HG02642 (cell line): ENCODE data around the gene DOCK1.
"Not testable (repeated sequence)": the region's sequence is repeated elsewhere in the genome, so short reads cannot be mapped to it uniquely, and the experiment has no call there.

ENCODE experiments used
- ATAC-seq: cut with Tn5 transposase; IDR thresholded peaks from one replicate; pipeline ENCODE4 v1.9.1; 2021; ENCODE audit warnings: mild to moderate bottlenecking; ENCODE audit not compliant: unreplicated experiment, poor library complexity

DOCK1 gene

DNA sequence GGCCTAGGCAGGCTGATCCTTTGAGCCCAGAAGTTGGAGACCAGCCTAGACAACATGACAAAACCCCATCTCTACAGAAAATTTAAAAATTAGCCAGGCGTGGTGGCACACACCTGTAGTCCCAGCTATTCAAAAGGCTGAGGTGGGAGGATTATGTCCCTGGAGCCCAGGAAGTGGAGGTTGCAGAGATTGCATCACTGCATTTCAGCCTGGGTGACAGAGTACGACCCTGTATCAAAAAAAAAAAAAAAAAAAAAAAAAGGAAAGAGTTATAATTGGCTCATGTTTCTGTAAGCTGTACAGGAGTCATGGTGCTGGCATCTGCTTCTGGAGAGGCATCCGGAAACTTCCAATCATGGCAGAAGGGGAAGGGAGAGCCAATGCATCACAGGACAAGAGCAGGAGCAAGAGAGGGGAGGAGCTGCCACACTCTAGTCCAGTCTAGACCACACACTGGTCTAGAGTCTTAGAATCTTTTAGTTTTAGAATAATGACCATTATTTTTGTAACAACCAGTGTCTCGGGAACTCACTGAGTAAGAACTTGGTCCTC, 16.8 kb downstream of the DOCK1 start:
- ATAC-seq = no peak

GRCh38 chr10:126924180-126924914, 19.1 kb downstream of the DOCK1 start:
- ATAC-seq = no peak

- no peak for ATAC-seq
These were observed 19.7 kb downstream of the DOCK1 start for GRCh38 chr10:126924915-126925300.

DNA sequence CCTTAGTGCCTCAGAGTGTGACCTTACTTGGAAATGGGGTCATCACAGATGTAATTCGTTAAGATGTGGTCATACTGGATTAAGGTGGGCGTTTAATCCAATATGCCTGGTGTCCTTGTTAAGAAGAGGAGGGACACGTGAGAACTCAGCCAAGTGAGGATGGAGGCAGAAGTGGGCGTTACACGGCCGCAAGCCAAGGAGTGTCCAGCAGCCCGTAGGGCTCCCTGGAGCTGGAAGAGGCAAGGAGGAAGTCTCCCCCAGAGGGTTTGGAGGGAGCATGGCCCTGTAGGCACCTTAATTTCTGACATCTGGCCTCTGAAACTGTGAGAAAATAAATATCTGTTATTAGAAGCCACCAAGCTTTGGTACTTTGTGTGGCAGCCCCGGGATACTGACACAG, 21.3 kb downstream of the DOCK1 start:
- ATAC-seq = no peak

DNA sequence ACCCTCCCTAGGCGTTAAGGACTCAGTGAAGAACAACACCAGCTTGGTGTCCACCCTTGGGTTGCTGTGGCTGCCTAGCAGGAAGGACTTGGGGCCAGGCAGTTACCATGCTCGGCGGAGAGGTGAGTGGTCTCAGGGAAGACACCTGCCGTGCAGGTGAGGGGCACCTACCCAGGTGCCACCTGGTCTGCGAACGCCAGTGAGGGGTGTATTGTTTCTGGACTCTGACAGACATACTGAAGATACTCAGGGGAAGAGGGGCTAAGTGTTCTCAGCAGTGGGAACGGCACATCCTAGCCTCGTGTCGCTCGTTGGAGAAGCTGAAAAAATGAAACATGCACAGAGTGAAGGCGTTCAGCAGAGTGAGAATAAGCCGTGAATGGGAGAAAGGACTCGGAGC, 22.6 kb downstream of the DOCK1 start:
- ATAC-seq = no peak

DNA sequence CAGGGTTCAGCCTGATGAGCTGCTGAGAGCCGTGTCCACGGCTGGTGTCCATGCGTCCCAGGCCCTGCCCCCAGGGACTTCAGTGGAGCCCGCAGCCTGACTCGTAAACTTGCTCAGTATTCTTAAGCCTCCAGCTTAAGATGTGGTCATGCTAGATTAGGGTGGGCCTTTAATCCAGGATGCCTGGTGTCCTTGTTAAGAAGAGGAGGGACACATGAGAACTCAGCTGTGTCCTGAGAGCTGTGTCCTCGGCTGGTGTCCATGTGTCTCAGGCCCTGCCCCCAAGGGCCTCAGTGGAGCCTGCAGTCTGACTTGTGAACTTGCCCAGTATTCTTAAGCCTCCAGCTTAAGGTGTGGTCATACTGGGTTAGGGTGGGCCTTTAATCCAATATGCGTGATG, 23.0 kb downstream of the DOCK1 start:
- ATAC-seq = no peak

DNA sequence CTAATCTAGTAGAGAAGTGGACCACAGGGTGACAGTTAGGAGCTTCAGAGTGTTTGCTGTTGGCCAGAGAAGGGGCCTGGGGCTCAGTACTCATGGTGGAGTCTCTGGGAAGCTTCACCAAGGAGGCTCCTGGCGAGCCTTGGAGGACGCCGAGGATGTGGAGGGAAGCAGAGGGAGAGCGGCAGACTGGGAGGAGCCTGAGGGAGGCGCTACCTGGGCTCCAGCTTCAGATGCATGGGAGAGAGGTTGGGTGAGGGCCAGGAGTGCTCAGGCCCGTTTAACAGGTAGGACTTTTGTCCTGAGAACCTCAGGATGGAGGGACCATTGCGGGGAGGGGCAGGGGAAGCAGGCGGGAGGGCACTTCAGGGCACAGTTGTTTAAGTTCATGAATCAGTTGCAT, 24.2 kb downstream of the DOCK1 start:
- ATAC-seq = no peak

DNA sequence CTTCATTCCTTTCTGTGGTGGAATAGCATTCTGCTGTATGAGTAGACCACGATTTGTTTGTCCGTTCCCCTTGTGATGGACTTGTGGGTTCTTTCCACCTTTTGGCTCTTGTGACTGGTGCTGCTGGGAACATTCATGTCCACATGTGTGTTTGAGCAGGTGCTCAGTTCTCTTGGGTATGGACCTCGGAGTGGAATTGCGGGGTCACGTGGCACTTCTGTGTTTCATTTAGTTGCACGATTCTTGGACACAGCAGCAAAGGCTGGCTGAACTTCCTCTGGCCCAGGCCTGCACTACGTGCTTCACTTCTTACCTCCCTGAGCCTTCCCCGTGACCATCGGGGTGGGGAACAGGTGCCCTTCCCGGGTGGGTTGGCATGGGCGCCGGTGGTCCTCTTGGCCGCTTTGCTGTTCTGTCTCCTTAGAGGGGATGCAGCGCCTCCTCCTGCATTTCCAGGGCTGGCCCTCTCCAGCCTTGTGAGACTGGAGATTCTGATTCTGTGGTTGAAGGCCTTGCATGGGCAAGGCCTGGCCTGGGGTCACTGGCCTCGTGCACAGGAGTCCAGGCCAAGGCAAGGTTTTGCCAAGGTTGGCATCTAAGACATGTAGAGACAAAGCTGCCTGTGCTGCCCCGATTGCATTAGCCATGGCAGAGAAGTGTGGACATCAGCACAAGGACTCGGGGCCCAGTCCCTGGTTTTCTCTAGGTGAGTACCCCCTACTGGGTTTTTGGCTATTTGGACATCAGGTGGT, 25.1 kb downstream of the DOCK1 start:
- ATAC-seq = no peak

DNA sequence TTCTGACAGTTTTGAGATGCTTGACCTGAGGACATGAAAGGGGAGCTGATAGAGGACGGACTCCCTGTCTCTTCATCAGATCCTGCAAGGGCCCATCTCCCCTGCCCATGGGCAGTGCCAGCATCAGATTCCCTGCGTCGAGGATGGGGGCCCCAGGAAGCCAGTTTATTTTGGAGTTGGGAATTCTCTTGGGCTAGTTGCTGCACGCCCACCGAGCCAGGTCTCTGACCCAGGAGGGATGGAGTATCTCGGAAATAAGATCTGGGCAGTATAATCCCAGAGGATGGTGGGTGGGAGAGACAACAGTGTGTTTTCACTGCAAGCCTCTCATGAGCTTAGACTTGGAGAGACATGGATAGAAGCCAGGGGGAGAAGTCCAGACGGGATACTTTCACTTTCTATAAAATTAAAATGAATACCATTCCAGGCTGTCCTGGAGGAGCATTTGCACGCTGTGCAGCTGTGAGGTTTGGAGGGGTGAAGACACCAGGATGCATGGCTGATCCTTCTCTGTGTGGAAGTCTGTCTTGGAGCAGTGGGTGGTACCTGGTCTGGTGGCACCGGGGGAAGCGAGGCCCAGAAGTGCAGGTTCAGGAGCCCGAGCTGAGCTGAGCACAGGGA, 25.8 kb downstream of the DOCK1 start:
- no peak for ATAC-seq

DNA sequence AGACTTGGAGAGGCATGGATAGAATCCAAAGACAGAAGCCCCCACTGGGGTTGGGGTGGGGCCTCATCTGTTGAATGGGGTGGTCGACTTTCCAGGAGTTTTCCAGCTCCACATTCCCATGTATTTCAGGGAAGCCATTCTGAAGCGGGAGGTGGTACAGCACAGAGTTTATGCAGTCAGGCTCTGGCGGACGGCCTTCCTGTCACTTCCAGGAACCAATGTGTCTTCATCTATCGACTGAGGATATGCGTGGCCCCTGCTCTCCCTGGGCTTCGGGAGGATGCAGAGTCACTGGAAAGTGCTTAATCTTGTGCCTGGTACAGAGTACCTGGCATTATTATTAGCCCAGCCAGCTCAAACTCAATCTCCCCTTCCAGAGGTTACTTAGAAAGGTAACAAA, 26.3 kb downstream of the DOCK1 start:
- ATAC-seq = no peak

- ATAC-seq = no peak
These were observed 27.3 kb downstream of the DOCK1 start for GRCh38 chr10:126932516-126932915.

DNA sequence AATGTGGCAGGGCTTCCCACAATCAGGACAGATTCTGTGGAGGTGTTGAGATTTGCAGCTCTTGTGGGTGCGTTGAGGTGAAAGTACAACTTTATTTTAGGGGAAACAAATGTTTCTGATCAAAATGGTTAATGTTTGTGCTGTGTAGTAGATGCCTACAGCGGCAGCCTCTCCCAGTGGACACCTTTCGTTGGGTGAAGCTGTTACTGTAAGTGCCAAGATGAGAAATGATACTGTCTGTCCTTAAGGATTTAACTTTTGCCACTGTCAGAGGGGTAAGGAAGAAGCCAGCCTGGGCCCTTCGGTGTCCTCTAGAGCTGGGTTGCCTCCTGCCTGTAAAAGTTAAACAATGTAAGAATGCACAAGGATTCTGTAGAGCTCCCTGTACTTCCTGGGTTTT, 27.9 kb downstream of the DOCK1 start:
- ATAC-seq = no peak

GRCh38 chr10:126935263-126935946, 30.2 kb downstream of the DOCK1 start:
- no peak for ATAC-seq

- no peak for ATAC-seq
These were observed 31.8 kb downstream of the DOCK1 start for GRCh38 chr10:126937026-126937425.

- not testable (repeated sequence) for ATAC-seq
These were observed 32.9 kb downstream of the DOCK1 start for GRCh38 chr10:126938121-126938520.

- ATAC-seq = no peak
These were observed 34.5 kb downstream of the DOCK1 start for GRCh38 chr10:126939706-126940105.

- no peak for ATAC-seq
These were observed 35.6 kb downstream of the DOCK1 start for GRCh38 chr10:126940670-126941310.

DNA sequence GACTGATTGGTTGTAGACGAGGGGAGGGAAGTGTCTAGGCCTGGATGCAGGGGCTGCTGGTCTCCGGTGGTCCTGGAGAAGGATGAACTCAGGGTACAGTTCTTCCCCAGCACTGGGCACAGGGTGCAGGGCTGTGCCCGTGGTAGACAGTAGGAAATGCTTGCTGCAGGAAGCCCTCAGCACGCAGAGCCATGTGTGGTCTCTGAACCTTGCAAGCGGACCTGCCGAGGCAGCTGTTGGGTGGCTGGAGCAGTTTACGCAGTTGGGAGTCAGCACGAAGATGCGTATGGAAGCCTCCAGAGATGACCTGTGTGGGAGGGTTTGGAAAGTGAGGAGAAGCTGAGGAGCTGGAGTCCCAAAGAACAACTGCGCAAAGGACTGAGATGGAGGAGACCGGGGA, 39.0 kb downstream of the DOCK1 start:
- ATAC-seq = no peak

GRCh38 chr10:126945351-126946030, 40.3 kb downstream of the DOCK1 start:
- ATAC-seq = no peak

DNA sequence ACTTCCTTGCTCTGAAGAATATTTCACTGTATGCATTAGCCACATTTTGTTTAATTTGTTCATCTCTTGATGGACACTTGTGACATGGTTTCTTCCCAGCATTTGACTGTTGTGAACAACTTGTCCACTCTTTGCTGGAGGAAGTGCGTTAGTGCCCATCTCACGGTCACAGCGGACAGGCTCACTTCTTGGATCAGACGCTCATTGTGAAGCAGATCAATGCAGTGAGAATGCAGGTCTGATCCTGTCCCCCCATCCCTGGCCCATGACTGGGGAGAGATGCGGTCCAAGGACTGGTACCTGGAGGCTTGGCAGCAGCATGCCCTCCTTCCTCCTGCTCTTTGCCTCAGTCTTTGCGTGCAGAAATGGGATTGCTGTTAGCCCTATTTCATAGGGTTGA, 41.5 kb downstream of the DOCK1 start:
- ATAC-seq = no peak
